Lung (tissue), 12 donors: ENCODE measurements around the gene CLSTN2. TPM values are rescaled to one million over a fixed set of nuclear protein-coding genes. Genes with fewer than 3 reads are reported as not detected.

Experiments
- ATAC-seq: fragments of 200-7000 bp; cut with Tn5 transposase; one replicate; pipeline ENCODE4 v1.9.1; 2020; ENCODE audit warnings: moderate number of reproducible peaks; ENCODE audit not compliant: insufficient read depth, low FRiP score
- DNase-seq, 3 donors: peaks; one replicate each; pipeline ENCODE4 v3.0.0-alpha.2; 2013 to 2017
- H3K27ac ChIP-seq, 2 donors: one replicate each; pipeline ENCODE4 v1.5.1; 2013; ENCODE audit warnings: mild to moderate bottlenecking in 2 of 2, moderate library complexity in 2 of 2, control low read depth in 1 of 2, inconsistent platforms in 1 of 2, low read depth in 1 of 2, low read length in 1 of 2
- H3K27me3 ChIP-seq, 3 donors: one replicate each; pipeline ENCODE4 v1.5.1; 2013; ENCODE audit warnings: low read length in 2 of 3; ENCODE audit not compliant: control insufficient read depth in 3 of 3, insufficient read depth in 3 of 3
- H3K36me3 ChIP-seq, 4 donors: one replicate each; pipeline ENCODE4 v1.5.1; 2013; ENCODE audit warnings: low read length in 4 of 4, mild to moderate bottlenecking in 1 of 4, moderate library complexity in 1 of 4; ENCODE audit not compliant: control insufficient read depth in 4 of 4, insufficient read depth in 4 of 4
- H3K4me1 ChIP-seq, 5 donors: one replicate each; pipeline ENCODE4 v1.5.1; 2013; ENCODE audit warnings: low read length in 5 of 5, mild to moderate bottlenecking in 2 of 5, moderate library complexity in 1 of 5; ENCODE audit not compliant: control insufficient read depth in 5 of 5, insufficient read depth in 5 of 5
- H3K4me3 ChIP-seq: one replicate; pipeline ENCODE4 v1.5.1; 2013; ENCODE audit warnings: mild to moderate bottlenecking, control low read depth, moderate library complexity
- H3K9ac ChIP-seq, 2 donors: one replicate each; pipeline ENCODE4 v1.5.1; 2013; ENCODE audit warnings: low read length in 2 of 2, control low read depth in 1 of 2; ENCODE audit not compliant: insufficient read depth in 1 of 2
- H3K9me3 ChIP-seq, 4 donors: one replicate each; pipeline ENCODE4 v1.5.1; 2013; ENCODE audit warnings: low read length in 3 of 4, mild to moderate bottlenecking in 1 of 4, moderate library complexity in 1 of 4; ENCODE audit not compliant: control insufficient read depth in 4 of 4, insufficient read depth in 3 of 4
- CTCF ChIP-seq: IDR thresholded peaks from 2 replicates; pipeline ENCODE4 v1.5.1; 2012; ENCODE audit warnings: mild to moderate bottlenecking; ENCODE audit errors: control extremely low read depth, extremely low read depth
- WGBS, 2 donors: extraction: QIAGEN DNeasy Blood & Tissue Kit; methylation state at CpG; one replicate each; pipeline ENCODE4 v1.1.7; 2013; 5-methylcytosine and 5-hydroxymethylcytosine counted together
- polyA plus RNA-seq, 2 donors: library from polyadenylated mRNA; stranded (reverse); fragments of 200-250 nt; gene quantifications; one replicate each; pipeline ENCODE4 v1.2.1, GENCODE V29; 2013
- total RNA-seq, 2 donors: library from RNA; depleted of rRNA in 1 of 2; stranded (reverse); fragments of >200 nt in 1 of 2; gene quantifications; one replicate each; pipeline ENCODE4 v1.2.1, GENCODE V29; 2014 to 2021
- donor health status: control.
- donor health status: control.
- donor health status: Bipolar disorder and iron deficiency.
- donor health status: healthy.
- donor health status: DM: yes; HTN: yes; CAD: no.

CLSTN2 gene
- total and polyA plus RNA-seq, 4 donors, result 0.07 to 2.4 (median 1.3) TPM

GRCh38 chr3:140250010-140250855 lies 315.2 kb downstream of the CLSTN2 start:
- H3K36me3 ChIP-seq, result no peaks in the 10 kb centered on the region
- H3K4me3 ChIP-seq, result no peak overlapping the region
- no peak for TF ChIP-seq CTCF
- 82 to 85% methylated on average over 7 of the region's 7 CpGs for WGBS, 2 donors
- ATAC-seq (no peak), DNase-seq (no peak)
- H3K4me1 ChIP-seq, result peaks cover 0 to 1% (median 0%) of the 10 kb centered on the region in 5 donors
- no peak overlapping the region for H3K9ac ChIP-seq
- H3K9me3 ChIP-seq, result no peaks in the 10 kb centered on the region
- H3K27me3 ChIP-seq, result no peaks in the 10 kb centered on the region
- H3K27ac ChIP-seq, result no peak overlapping the region

- Histone ChIP-seq H3K4me1 (no peaks in the 10 kb centered on the region), H3K9me3 (no peaks in the 10 kb centered on the region), H3K36me3 (no peaks in the 10 kb centered on the region), H3K4me3 (no peak overlapping the region), H3K27me3 (no peaks in the 10 kb centered on the region), H3K27ac (no peak overlapping the region), H3K9ac (no peak overlapping the region)
- WGBS, 2 donors, result 89 to 94% methylated on average over 4 of the region's 4 CpGs
- no peak for ATAC-seq
- DNase-seq, result no peak
- no peak for TF ChIP-seq CTCF
Observed at GRCh38 chr3:140250945-140251344, 316.0 kb downstream of the CLSTN2 start.

GRCh38 chr3:140251678-140252077 lies 316.7 kb downstream of the CLSTN2 start:
- Histone ChIP-seq H3K27me3 (no peaks in the 10 kb centered on the region), H3K9me3 (no peaks in the 10 kb centered on the region), H3K9ac (no peak overlapping the region), H3K27ac (no peak overlapping the region), H3K4me3 (no peak overlapping the region), H3K36me3 (no peaks in the 10 kb centered on the region), H3K4me1 (no peaks in the 10 kb centered on the region)
- TF ChIP-seq CTCF, result no peak
- no peak for DNase-seq
- WGBS, 2 donors, result 30% methylated on average over 2 of the region's 2 CpGs
- no peak for ATAC-seq
